Panc1 (cell line): Measurements from ENCODE around the gene PSMB5. TPM values are rescaled to one million over a fixed set of nuclear protein-coding genes. Genes with fewer than 3 reads are reported as not detected.
A peak's percentile ranks its signal among the peaks of the same experiment; 100 is the strongest.

Source experiments
- ATAC-seq: fragments of 200-7000 bp; cut with Tn5 transposase; 2 replicates; pipeline ENCODE4 v1.9.1; 2020; ENCODE audit warnings: mild to moderate bottlenecking, moderate library complexity
- BruUV-seq: library from RNA; stranded (reverse); fragments of 400-500 nt; replicated peaks from 2 replicates; lab custom pipeline; 2021; lab: Mats Ljungman, UMichigan
- CTCF ChIA-PET: fragments of 300-600 bp; sonication (Branson Sonifier 250); formaldehyde crosslinking; loops from one replicate; lab custom pipeline; 2022; ENCODE audit warnings: antibody characterized with exemption; lab: Charles Lee
- POLR2A ChIA-PET: fragments of 300-600 bp; sonication (Branson Sonifier 250); formaldehyde crosslinking; loops from one replicate; lab custom pipeline; 2022; ENCODE audit warnings: antibody characterized with exemption; lab: Charles Lee
- DNase-seq: peaks from one replicate; pipeline ENCODE4 v3.0.0-alpha.2; 2010; ENCODE audit warnings: low read depth, low spot score
- H3K27ac ChIP-seq: 2 replicates; pipeline ENCODE4 v1.5.1; 2011; ENCODE audit warnings: mild to moderate bottlenecking, low read length, inconsistent platforms
- H3K27me3 ChIP-seq: fragments of 200-500 bp; sonication (Bioruptor generic); 2 replicates; pipeline ENCODE4 v1.6.0; 2014; ENCODE audit warnings: low read length, inconsistent platforms; ENCODE audit not compliant: control insufficient read depth, insufficient read depth
- H3K36me3 ChIP-seq: fragments of 200-500 bp; sonication (Bioruptor generic); 2 replicates; pipeline ENCODE4 v1.5.1; 2014; ENCODE audit warnings: inconsistent platforms, mild to moderate bottlenecking, low read length, moderate library complexity; ENCODE audit not compliant: control insufficient read depth, insufficient read depth
- H3K4me1 ChIP-seq: 2 replicates; pipeline ENCODE4 v1.5.1; 2011; ENCODE audit warnings: inconsistent platforms, mild to moderate bottlenecking, low read length, moderate library complexity; ENCODE audit not compliant: control insufficient read depth, insufficient read depth
- H3K4me3 ChIP-seq, 2 experiments: 2 replicates each; pipeline ENCODE4 v1.5.1; 2011 to 2012; ENCODE audit warnings: low read depth in 2 of 2, low read length in 2 of 2, mild to moderate bottlenecking in 2 of 2, inconsistent platforms in 1 of 2, moderate library complexity in 1 of 2
- H3K9me3 ChIP-seq: fragments of 200-500 bp; sonication (Bioruptor generic); 2 replicates; pipeline ENCODE4 v1.5.1; 2014; ENCODE audit warnings: low read depth, mild to moderate bottlenecking, inconsistent platforms, low read length, moderate library complexity; ENCODE audit not compliant: control insufficient read depth, insufficient read depth
- CTCF ChIP-seq: fragments of 450-650 bp; IDR thresholded peaks from 2 replicates; pipeline ENCODE4 v1.5.1; 2017; ENCODE audit warnings: mild to moderate bottlenecking
- POLR2AphosphoS5 ChIP-seq: IDR thresholded peaks from 2 replicates; pipeline ENCODE4 v1.6.1; 2012; ENCODE audit warnings: mild to moderate bottlenecking, low read depth, low read length, moderate library complexity
- REST ChIP-seq, 2 experiments: IDR thresholded peaks; 2 replicates each; pipeline ENCODE4 v1.6.1; 2011 to 2012; ENCODE audit warnings: low read depth in 2 of 2, control low read depth in 1 of 2, low read length in 1 of 2, mild to moderate bottlenecking in 1 of 2, moderate library complexity in 1 of 2; ENCODE audit not compliant: insufficient read depth in 1 of 2
- SIN3A ChIP-seq: IDR thresholded peaks from 2 replicates; pipeline ENCODE4 v1.6.1; 2012; ENCODE audit warnings: low read depth, mild to moderate bottlenecking, low read length, moderate library complexity, borderline replicate concordance; ENCODE audit not compliant: insufficient read depth
- TCF7L2 ChIP-seq: IDR thresholded peaks from 2 replicates; pipeline ENCODE4 v1.6.1; 2011; ENCODE audit warnings: mild to moderate bottlenecking, low read depth, low read length, inconsistent platforms
- in situ Hi-C: cut with HindIII; loops from 2 replicates; pipeline ENCODE4 v1.10.0; 2016; ENCODE audit warnings: low sequenced_read_pairs, low pct_unique_long_range_greater_than_20kb
- intact Hi-C: fragments of 100-400 bp; cut with micrococcal nuclease; formaldehyde crosslinking; loops from one replicate; pipeline ENCODE4 v1.10.0; 2022; ENCODE audit not compliant: unreplicated experiment
- total RNA-seq: library from RNA; stranded (reverse); gene quantifications from one replicate; pipeline ENCODE4 v1.2.1, GENCODE V29; 2021; ENCODE audit not compliant: unreplicated experiment

The PSMB5 gene
- total RNA-seq, 1 experiment from 2014 or later, result 149 TPM

DNA sequence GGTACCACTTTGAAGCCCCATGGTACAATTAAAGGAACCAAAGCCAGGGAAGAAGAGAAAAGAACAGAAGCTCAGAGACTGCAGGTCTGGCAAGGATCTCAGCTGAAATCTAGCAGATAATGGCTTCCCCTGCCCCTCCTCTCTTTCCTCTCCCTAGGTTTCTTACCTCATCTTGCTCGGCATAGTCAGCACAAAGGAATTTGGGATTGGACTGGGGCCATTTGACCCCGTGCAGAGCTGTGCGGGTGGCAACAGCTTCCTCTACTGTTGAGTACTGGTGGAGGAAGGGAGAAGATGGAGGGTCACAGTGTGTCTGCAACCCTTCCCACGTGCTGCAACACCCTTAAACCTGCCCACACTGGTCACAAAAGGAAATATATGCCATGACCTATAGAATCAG is 27.3 kb upstream of the PSMB5 start:
- peak overlapping the region; percentile 68 for H3K27ac ChIP-seq
- peak; percentile 42 for ATAC-seq

GRCh38 chr14:23060536-23061260 is 26.0 kb upstream of the PSMB5 start:
- no peak overlapping the region for H3K27ac ChIP-seq
- in situ Hi-C loops, result no loop called here
- POLR2A ChIA-PET, result interaction anchor here (0.6 kb wide), 1 partner anchor 54 kb away, joined by 3 read pairs; no protein-coding TSS in a partner anchor
- TF ChIP-seq TCF7L2 (no peak), POLR2AphosphoS5 (no peak), SIN3A (no peak), CTCF (no peak)

More for the DNA sequence above, 27.3 kb upstream of the PSMB5 start:
- Histone ChIP-seq H3K4me3 (no peak overlapping the region), H3K4me1 (peaks cover 15% of the 10 kb centered on the region), H3K27me3 (no peaks in the 10 kb centered on the region), H3K36me3 (peaks cover 27% of the 10 kb centered on the region), H3K9me3 (no peaks in the 10 kb centered on the region)
- in situ Hi-C loops (no loop called here), intact Hi-C loops (no loop called here)
- ChIA-PET POLR2A (interaction anchor here (0.7 kb wide), 1 partner anchor 77 kb away, joined by 13 read pairs; no protein-coding TSS in a partner anchor), CTCF (interaction anchor here (0.6 to 1.2 kb wide), 3 partner anchors 76 to 283 kb away, joined by 4 to 7 read pairs (median 5); no protein-coding TSS in a partner anchor)
- TF ChIP-seq REST (IDR thresholded peaks at IDR 0.05; ENCODE audit: insufficient read depth in 1 of 2, low read depth in 2 of 2, low read length in 1 of 2) (no peak), CTCF (no peak), SIN3A (no peak), TCF7L2 (no peak), POLR2AphosphoS5 (no peak)
- BruUV-seq, result no TSS peak
- peak; percentile 77 for DNase-seq

More at GRCh38 chr14:23060536-23061260, 26.0 kb upstream of the PSMB5 start:
- ATAC-seq (no peak), DNase-seq (no peak)
- Histone ChIP-seq H3K27me3 (no peaks in the 10 kb centered on the region), H3K36me3 (peaks cover 27% of the 10 kb centered on the region), H3K4me1 (peaks cover 18% of the 10 kb centered on the region), H3K4me3 (no peak overlapping the region), H3K9me3 (no peaks in the 10 kb centered on the region)
- intact Hi-C loops, result no loop called here
- BruUV-seq, result no TSS peak
- CTCF ChIA-PET, result interaction anchor here (0.6 to 1.1 kb wide), 2 partner anchors 78 to 84 kb away, joined by 3 read pairs; no protein-coding TSS in a partner anchor
